Nephron progenitor cell (in vitro differentiated cells): ENCODE data around the gene SAP130.

ENCODE experiments used
- DNase-seq: peaks from one replicate; pipeline ENCODE4 v3.0.0; 2021
- H3K27ac Mint-ChIP-seq: 2 replicates; pipeline ENCODE4 v1.8.0; 2021; ENCODE audit warnings: mild to moderate bottlenecking, moderate library complexity, mixed read lengths
- H3K27me3 Mint-ChIP-seq: 2 replicates; pipeline ENCODE4 v1.8.0; 2021; ENCODE audit warnings: mild to moderate bottlenecking, low read depth, mixed read lengths; ENCODE audit not compliant: poor library complexity
- H3K36me3 Mint-ChIP-seq: 2 replicates; pipeline ENCODE4 v1.8.0; 2021; ENCODE audit warnings: low read depth, mixed read lengths
- H3K4me1 Mint-ChIP-seq: 2 replicates; pipeline ENCODE4 v1.8.0; 2021; ENCODE audit warnings: mixed read lengths
- H3K4me3 Mint-ChIP-seq: 2 replicates; pipeline ENCODE4 v1.8.0; 2021; ENCODE audit warnings: mild to moderate bottlenecking, moderate library complexity, mixed read lengths
- H3K9me3 Mint-ChIP-seq: 2 replicates; pipeline ENCODE4 v1.8.0; 2021; ENCODE audit warnings: mild to moderate bottlenecking, moderate library complexity, mixed read lengths
- CTCF ChIP-seq: fragments of 200-600 bp; sonication (generic); IDR thresholded peaks from 2 replicates; pipeline ENCODE4 v1.5.0; 2021; ENCODE audit warnings: antibody characterized with exemption

The SAP130 gene

GRCh38 chr2:128027801-128028667 lies at the start of gene SAP130:
Gene SAP130, minus strand, starts transcription at chr2:128028059. Its CDS starts 1,767 bp downstream, at chr2:128026292.
- Mint-ChIP-seq H3K4me1 (peaks cover 25% of the 10 kb centered on the region), H3K4me3 (peak within 1 kb of the TSS; percentile 98), H3K27me3 (peaks cover 33% of the 10 kb centered on the region), H3K36me3 (peaks cover 9% of the 10 kb centered on the region), H3K9me3 (peaks cover 20% of the 10 kb centered on the region), H3K27ac (peak within 1 kb of the TSS; percentile 45)
- TF ChIP-seq CTCF: no peak
- DNase-seq: peak; percentile 99

- no peaks in the 10 kb centered on the region for H3K4me1 Mint-ChIP-seq
- TF ChIP-seq CTCF: no peak
- peaks cover 8% of the 10 kb centered on the region for H3K9me3 Mint-ChIP-seq
- H3K36me3 Mint-ChIP-seq: no peaks in the 10 kb centered on the region
- no peak overlapping the region for H3K4me3 Mint-ChIP-seq
- no peak for DNase-seq
- peaks cover 11% of the 10 kb centered on the region for H3K27me3 Mint-ChIP-seq
- no peak overlapping the region for H3K27ac Mint-ChIP-seq
These were observed 48.7 kb upstream of the SAP130 start for GRCh38 chr2:128076461-128077106.

GRCh38 chr2:128073278-128073677 lies 45.4 kb upstream of the SAP130 start:
- Mint-ChIP-seq H3K4me1 (no peaks in the 10 kb centered on the region), H3K36me3 (no peaks in the 10 kb centered on the region), H3K27me3 (peaks cover 3% of the 10 kb centered on the region), H3K9me3 (peaks cover 5% of the 10 kb centered on the region), H3K4me3 (no peak overlapping the region), H3K27ac (no peak overlapping the region)
- DNase-seq: no peak
- no peak for TF ChIP-seq CTCF

- Mint-ChIP-seq H3K27me3 (no peaks in the 10 kb centered on the region), H3K4me3 (no peak overlapping the region), H3K9me3 (no peaks in the 10 kb centered on the region), H3K27ac (no peak overlapping the region), H3K4me1 (peaks cover 4% of the 10 kb centered on the region), H3K36me3 (no peaks in the 10 kb centered on the region)
- no peak for TF ChIP-seq CTCF
- no peak for DNase-seq
These were observed 41.9 kb upstream of the SAP130 start for GRCh38 chr2:128069769-128070168.

- Mint-ChIP-seq H3K4me1 (peaks cover 8% of the 10 kb centered on the region), H3K36me3 (no peaks in the 10 kb centered on the region), H3K27me3 (peaks cover 8% of the 10 kb centered on the region), H3K9me3 (no peaks in the 10 kb centered on the region), H3K4me3 (no peak overlapping the region), H3K27ac (no peak overlapping the region)
- TF ChIP-seq CTCF: no peak
- no peak for DNase-seq
These were observed 36.5 kb upstream of the SAP130 start for GRCh38 chr2:128064353-128064752.
